H9 (cell line): Measurements from ENCODE around the gene EIF4H. TPM values are rescaled to one million over a fixed set of nuclear protein-coding genes. Genes with fewer than 3 reads are reported as not detected.

Source experiments
- DNase-seq: peaks from one replicate; pipeline ENCODE4 v3.0.0-alpha.2; 2017
- H2AFZ ChIP-seq: one replicate; pipeline ENCODE4 v1.6.1; 2013; ENCODE audit warnings: mild to moderate bottlenecking, low read length, control low read depth, moderate library complexity
- H2AK5ac ChIP-seq: 2 replicates; pipeline ENCODE4 v1.6.1; 2013; ENCODE audit warnings: low read length, control low read depth, mixed read lengths; ENCODE audit not compliant: insufficient read length
- H2BK120ac ChIP-seq: one replicate; pipeline ENCODE4 v1.6.1; 2013; ENCODE audit warnings: low read depth, mild to moderate bottlenecking, low read length, control low read depth, inconsistent platforms; ENCODE audit not compliant: poor library complexity, severe bottlenecking
- H2BK12ac ChIP-seq: 2 replicates; pipeline ENCODE4 v1.6.1; 2013; ENCODE audit warnings: low read length, control low read depth, mixed read lengths, low read depth; ENCODE audit not compliant: insufficient read length
- H2BK15ac ChIP-seq: 2 replicates; pipeline ENCODE4 v1.6.1; 2013; ENCODE audit warnings: low read depth, low read length, control low read depth
- H2BK20ac ChIP-seq: one replicate; pipeline ENCODE4 v1.6.1; 2013; ENCODE audit warnings: low read depth, mild to moderate bottlenecking, low read length, control low read depth, inconsistent platforms; ENCODE audit not compliant: poor library complexity, severe bottlenecking
- H2BK5ac ChIP-seq: 2 replicates; pipeline ENCODE4 v1.6.1; 2013; ENCODE audit warnings: low read length, control low read depth, mixed read lengths; ENCODE audit not compliant: insufficient read length
- H3K14ac ChIP-seq: 2 replicates; pipeline ENCODE4 v1.6.1; 2013; ENCODE audit warnings: low read length, control low read depth; ENCODE audit not compliant: insufficient read depth
- H3K18ac ChIP-seq: 2 replicates; pipeline ENCODE4 v1.6.1; 2013; ENCODE audit warnings: low read depth, mild to moderate bottlenecking, mixed read lengths, low read length, control low read depth; ENCODE audit not compliant: insufficient read length
- H3K23ac ChIP-seq: 2 replicates; pipeline ENCODE4 v1.6.1; 2013; ENCODE audit warnings: low read length, control low read depth, mixed read lengths, low read depth; ENCODE audit not compliant: insufficient read length
- H3K23me2 ChIP-seq: 2 replicates; pipeline ENCODE4 v1.6.1; 2013; ENCODE audit warnings: low read depth, mild to moderate bottlenecking, mixed read lengths, low read length, control low read depth; ENCODE audit not compliant: insufficient read length, poor library complexity, severe bottlenecking
- H3K27ac ChIP-seq: 2 replicates; pipeline ENCODE4 v1.5.1; 2013; ENCODE audit warnings: low read length, control low read depth, mixed read lengths, low read depth; ENCODE audit not compliant: insufficient read length
- H3K27me3 ChIP-seq: 2 replicates; pipeline ENCODE4 v1.6.1; 2013; ENCODE audit warnings: low read length, control low read depth, inconsistent platforms; ENCODE audit not compliant: insufficient read depth
- H3K4ac ChIP-seq: 2 replicates; pipeline ENCODE4 v1.6.1; 2013; ENCODE audit warnings: low read depth, mild to moderate bottlenecking, control low read depth, inconsistent platforms, low read length, moderate library complexity
- H3K4me1 ChIP-seq: 2 replicates; pipeline ENCODE4 v1.6.1; 2013; ENCODE audit warnings: low read length, control low read depth, inconsistent platforms; ENCODE audit not compliant: insufficient read depth
- H3K4me2 ChIP-seq: 2 replicates; pipeline ENCODE4 v1.6.1; 2013; ENCODE audit warnings: low read length, control low read depth, mixed read lengths; ENCODE audit not compliant: insufficient read length, insufficient read depth
- H3K56ac ChIP-seq: 2 replicates; pipeline ENCODE4 v1.6.1; 2013; ENCODE audit warnings: low read depth, mild to moderate bottlenecking, mixed read lengths, low read length, control low read depth; ENCODE audit not compliant: insufficient read length
- H3K79me1 ChIP-seq: 2 replicates; pipeline ENCODE4 v1.6.1; 2013; ENCODE audit warnings: low read depth, mild to moderate bottlenecking, moderate library complexity, low read length, control low read depth, inconsistent platforms; ENCODE audit not compliant: insufficient read depth, poor library complexity, severe bottlenecking
- H3K79me2 ChIP-seq: 2 replicates; pipeline ENCODE4 v1.6.1; 2013; ENCODE audit warnings: low read length, control low read depth, inconsistent platforms; ENCODE audit not compliant: insufficient read depth
- H3K9ac ChIP-seq: 2 replicates; pipeline ENCODE4 v1.6.1; 2013; ENCODE audit warnings: low read length, control low read depth, mixed read lengths; ENCODE audit not compliant: insufficient read length; ENCODE audit errors: extremely low read depth
- H3K9me3 ChIP-seq: one replicate; pipeline ENCODE4 v1.6.1; 2013; ENCODE audit warnings: low read depth, low read length, inconsistent platforms; ENCODE audit not compliant: control insufficient read depth
- H3T11ph ChIP-seq: one replicate; pipeline ENCODE4 v1.6.1; 2013; ENCODE audit warnings: mild to moderate bottlenecking, low read length, control low read depth, inconsistent platforms
- H4K20me1 ChIP-seq: one replicate; pipeline ENCODE4 v1.6.1; 2013; ENCODE audit not compliant: control insufficient read depth, insufficient read length, insufficient read depth
- H4K5ac ChIP-seq: 2 replicates; pipeline ENCODE4 v1.6.1; 2013; ENCODE audit warnings: low read depth, mild to moderate bottlenecking, mixed read lengths, low read length, control low read depth; ENCODE audit not compliant: insufficient read length
- H4K8ac ChIP-seq: replicated peaks from 2 replicates; pipeline ENCODE4 v1.6.1; 2013; ENCODE audit warnings: low read length, control low read depth, mixed read lengths, low read depth; ENCODE audit not compliant: insufficient read length
- H4K91ac ChIP-seq: 2 replicates; pipeline ENCODE4 v1.6.1; 2013; ENCODE audit warnings: low read depth, mild to moderate bottlenecking, moderate library complexity, mixed read lengths, low read length, control low read depth; ENCODE audit not compliant: insufficient read length
- H3K27ac Mint-ChIP-seq, 3 experiments: 2 replicates in 2 of 3; 3 replicates in 1 of 3; pipeline ENCODE4 v1.8.0; 2020 to 2021; ENCODE audit warnings: mixed read lengths in 3 of 3, mild to moderate bottlenecking in 1 of 3, moderate library complexity in 1 of 3
- H3K27me3 Mint-ChIP-seq: 2 replicates; pipeline ENCODE4 v1.8.0; 2021; ENCODE audit warnings: low read depth, mild to moderate bottlenecking, moderate library complexity, mixed read lengths
- H3K36me3 Mint-ChIP-seq, 3 experiments: 2 replicates in 2 of 3; 3 replicates in 1 of 3; pipeline ENCODE4 v1.8.0; 2020 to 2021; ENCODE audit warnings: low read depth in 3 of 3, mixed read lengths in 3 of 3; ENCODE audit not compliant: insufficient read depth in 1 of 3
- H3K4me1 Mint-ChIP-seq, 2 experiments: 2 replicates each; pipeline ENCODE4 v1.8.0; 2020; ENCODE audit warnings: mixed read lengths in 2 of 2
- H3K4me3 Mint-ChIP-seq, 2 experiments: 2 replicates in 1 of 2; 3 replicates in 1 of 2; pipeline ENCODE4 v1.8.0; 2020 to 2021; ENCODE audit warnings: mild to moderate bottlenecking in 2 of 2, mixed read lengths in 2 of 2, moderate library complexity in 1 of 2
- H3K9me3 Mint-ChIP-seq, 2 experiments: 2 replicates in 1 of 2; 3 replicates in 1 of 2; pipeline ENCODE4 v1.8.0; 2020; ENCODE audit warnings: mild to moderate bottlenecking in 2 of 2, mixed read lengths in 2 of 2, moderate library complexity in 1 of 2
- WGBS: extraction: QIAGEN DNeasy Blood & Tissue Kit; methylation state at CpG from one replicate; pipeline ENCODE4 v1.1.7; 2013; ENCODE audit warnings: missing lambda C conversion rate, low lambda C conversion rate, mixed read lengths; ENCODE audit not compliant: insufficient read length; ENCODE audit errors: extremely low coverage; 5-methylcytosine and 5-hydroxymethylcytosine counted together
- total RNA-seq: library from RNA; stranded (reverse); gene quantifications from 2 replicates; pipeline ENCODE4 v1.2.1, GENCODE V29; 2021
- TF ChIP-seq, protein P1 (sequence below): fragments of 200-600 bp; sonication (generic); conservative IDR thresholded peaks from 3 replicates; pipeline ENCODE4 v1.8.0; 2021; ENCODE audit warnings: antibody characterized with exemption, mild to moderate bottlenecking

EIF4H gene
- total RNA-seq, 1 experiment from 2014 or later = 363 TPM

DNA sequence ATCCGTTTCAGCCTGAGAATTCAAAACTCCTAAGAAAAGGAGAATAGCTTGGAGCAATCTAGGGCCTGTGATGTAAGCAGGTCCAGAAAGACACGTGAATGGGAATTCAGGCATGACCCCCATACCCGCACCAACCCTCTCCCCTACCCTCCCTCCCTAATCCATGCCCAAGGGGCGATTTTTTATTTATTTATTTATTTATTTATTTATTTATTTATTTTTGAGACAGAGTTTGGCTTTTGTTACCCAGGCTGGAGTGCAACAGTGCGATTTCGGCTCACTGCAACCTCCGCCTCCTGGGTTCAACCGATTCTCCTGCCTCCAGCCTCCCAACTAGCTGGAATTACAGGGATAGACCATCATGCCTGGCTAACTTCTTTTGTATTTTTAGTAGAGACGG is 16.6 kb upstream of the EIF4H start:
- Histone ChIP-seq H4K8ac (no peak overlapping the region), H3K27me3 (no peaks in the 10 kb centered on the region), H3K14ac (no peak overlapping the region), H3K79me1 (no peaks in the 10 kb centered on the region), H4K5ac (no peak overlapping the region), H3K56ac (no peak overlapping the region), H3K18ac (no peak overlapping the region), H3K4ac (no peak overlapping the region), H2AFZ (no peak overlapping the region), H2BK120ac (no peak overlapping the region), H3K4me1 (no peaks in the 10 kb centered on the region), H2BK15ac (no peak overlapping the region), H2BK12ac (no peak overlapping the region), H2BK20ac (no peak overlapping the region), H3K23ac (no peak overlapping the region), H2BK5ac (no peak overlapping the region), H3K79me2 (no peaks in the 10 kb centered on the region), H3T11ph (no peak overlapping the region), H3K27ac (no peak overlapping the region), H4K91ac (no peak overlapping the region), H3K9me3 (no peaks in the 10 kb centered on the region), H4K20me1 (no peaks in the 10 kb centered on the region), H3K4me2 (no peak overlapping the region), H2AK5ac (no peak overlapping the region), H3K9ac (no peak overlapping the region), H3K23me2 (no peaks in the 10 kb centered on the region)
- Mint-ChIP-seq H3K4me1 (peaks cover 0 to 7% of the 10 kb centered on the region in 2 experiments; a peak in 2 of 4 replicates), H3K27ac (no peak overlapping the region), H3K27me3 (no peaks in the 10 kb centered on the region), H3K36me3 (no peaks in the 10 kb centered on the region), H3K4me3 (no peak overlapping the region), H3K9me3 (no peaks in the 10 kb centered on the region)
- DNase-seq = no peak
- TF ChIP-seq, protein P1, sequence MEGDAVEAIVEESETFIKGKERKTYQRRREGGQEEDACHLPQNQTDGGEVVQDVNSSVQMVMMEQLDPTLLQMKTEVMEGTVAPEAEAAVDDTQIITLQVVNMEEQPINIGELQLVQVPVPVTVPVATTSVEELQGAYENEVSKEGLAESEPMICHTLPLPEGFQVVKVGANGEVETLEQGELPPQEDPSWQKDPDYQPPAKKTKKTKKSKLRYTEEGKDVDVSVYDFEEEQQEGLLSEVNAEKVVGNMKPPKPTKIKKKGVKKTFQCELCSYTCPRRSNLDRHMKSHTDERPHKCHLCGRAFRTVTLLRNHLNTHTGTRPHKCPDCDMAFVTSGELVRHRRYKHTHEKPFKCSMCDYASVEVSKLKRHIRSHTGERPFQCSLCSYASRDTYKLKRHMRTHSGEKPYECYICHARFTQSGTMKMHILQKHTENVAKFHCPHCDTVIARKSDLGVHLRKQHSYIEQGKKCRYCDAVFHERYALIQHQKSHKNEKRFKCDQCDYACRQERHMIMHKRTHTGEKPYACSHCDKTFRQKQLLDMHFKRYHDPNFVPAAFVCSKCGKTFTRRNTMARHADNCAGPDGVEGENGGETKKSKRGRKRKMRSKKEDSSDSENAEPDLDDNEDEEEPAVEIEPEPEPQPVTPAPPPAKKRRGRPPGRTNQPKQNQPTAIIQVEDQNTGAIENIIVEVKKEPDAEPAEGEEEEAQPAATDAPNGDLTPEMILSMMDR = no peak
- WGBS = no CpG with 5 or more reads among the region's 9 CpGs
